ENCODE measurements around the gene NRP1. TPM values are rescaled to one million over a fixed set of nuclear protein-coding genes. Genes with fewer than 3 reads are reported as not detected.

NRP1 gene
- total RNA-seq, 1 experiment from 2014 or later, result 31.7 TPM

- Histone ChIP-seq H3K4me1 (ENCODE audit: insufficient read depth, low read length, poor library complexity, severe bottlenecking) (no peaks in the 10 kb centered on the region), H3K36me3 (ENCODE audit: insufficient read depth, low read length, poor library complexity, severe bottlenecking) (no peaks in the 10 kb centered on the region), H3K27me3 (replicated peaks; ENCODE audit: insufficient read depth, low read depth, low read length, poor library complexity) (no peaks in the 10 kb centered on the region), H3K27ac (ENCODE audit: low read depth, low read length, poor library complexity, severe bottlenecking) (no peak overlapping the region), H3K9me3 (ENCODE audit: low read depth, low read length, poor library complexity, severe bottlenecking) (no peaks in the 10 kb centered on the region), H3K4me3 (ENCODE audit: low read depth, low read length, poor library complexity, severe bottlenecking) (no peak overlapping the region)
- intact Hi-C loops (cut with micrococcal nuclease; ENCODE audit: unreplicated experiment), result no loop called here
- CTCF ChIA-PET, result no interaction called here
- no peak for DNase-seq (ENCODE audit: low spot score)
- TF ChIP-seq CTCF (conservative IDR thresholded peaks at IDR 0.05; ENCODE audit: low read depth, low read length), result no peak
- TF ChIP-seq EZH2 (IDR thresholded peaks at IDR 0.05; ENCODE audit: borderline replicate concordance, low read depth, low read length, poor library complexity, severe bottlenecking), result no peak
- no TSS peak for BruUV-seq (replicated peaks)
- POLR2A ChIA-PET (ENCODE audit: low non-redundant PET), result interaction anchor here (0.5 kb wide), 1 partner anchor 15 kb away, joined by 6 read pairs; no protein-coding TSS in a partner anchor
Measured at GRCh38 chr10:33258967-33259366, 75.5 kb downstream of the NRP1 start.

- POLR2A ChIA-PET (ENCODE audit: low non-redundant PET), result no interaction called here
- H3K4me1 ChIP-seq (ENCODE audit: insufficient read depth, low read length, poor library complexity, severe bottlenecking), result no peaks in the 10 kb centered on the region
- no peaks in the 10 kb centered on the region for H3K9me3 ChIP-seq (ENCODE audit: low read depth, low read length, poor library complexity, severe bottlenecking)
- no peak for DNase-seq (ENCODE audit: low spot score)
- H3K36me3 ChIP-seq (ENCODE audit: insufficient read depth, low read length, poor library complexity, severe bottlenecking), result no peaks in the 10 kb centered on the region
- no peak overlapping the region for H3K27ac ChIP-seq (ENCODE audit: low read depth, low read length, poor library complexity, severe bottlenecking)
- no peak for TF ChIP-seq CTCF (conservative IDR thresholded peaks at IDR 0.05; ENCODE audit: low read depth, low read length)
- no peak for TF ChIP-seq EZH2 (IDR thresholded peaks at IDR 0.05; ENCODE audit: borderline replicate concordance, low read depth, low read length, poor library complexity, severe bottlenecking)
- BruUV-seq (replicated peaks), result no TSS peak
- no peak overlapping the region for H3K4me3 ChIP-seq (ENCODE audit: low read depth, low read length, poor library complexity, severe bottlenecking)
- intact Hi-C loops (cut with micrococcal nuclease; ENCODE audit: unreplicated experiment), result no loop called here
- CTCF ChIA-PET, result no interaction called here
- no peaks in the 10 kb centered on the region for H3K27me3 ChIP-seq (replicated peaks; ENCODE audit: insufficient read depth, low read depth, low read length, poor library complexity)
Measured at GRCh38 chr10:33257439-33258080, 76.9 kb downstream of the NRP1 start.

GRCh38 chr10:33256458-33256857 lies 78.0 kb downstream of the NRP1 start:
- H3K4me3 ChIP-seq (ENCODE audit: low read depth, low read length, poor library complexity, severe bottlenecking), result no peak overlapping the region
- no peak overlapping the region for H3K27ac ChIP-seq (ENCODE audit: low read depth, low read length, poor library complexity, severe bottlenecking)
- intact Hi-C loops (cut with micrococcal nuclease; ENCODE audit: unreplicated experiment), result no loop called here
- POLR2A ChIA-PET (ENCODE audit: low non-redundant PET), result no interaction called here
- H3K36me3 ChIP-seq (ENCODE audit: insufficient read depth, low read length, poor library complexity, severe bottlenecking), result no peaks in the 10 kb centered on the region
- no peaks in the 10 kb centered on the region for H3K9me3 ChIP-seq (ENCODE audit: low read depth, low read length, poor library complexity, severe bottlenecking)
- no peak for DNase-seq (ENCODE audit: low spot score)
- no peaks in the 10 kb centered on the region for H3K27me3 ChIP-seq (replicated peaks; ENCODE audit: insufficient read depth, low read depth, low read length, poor library complexity)
- no peaks in the 10 kb centered on the region for H3K4me1 ChIP-seq (ENCODE audit: insufficient read depth, low read length, poor library complexity, severe bottlenecking)
- TF ChIP-seq CTCF (conservative IDR thresholded peaks at IDR 0.05; ENCODE audit: low read depth, low read length), result no peak
- TF ChIP-seq EZH2 (IDR thresholded peaks at IDR 0.05; ENCODE audit: borderline replicate concordance, low read depth, low read length, poor library complexity, severe bottlenecking), result no peak
- CTCF ChIA-PET, result no interaction called here
- BruUV-seq (replicated peaks), result no TSS peak
